ENCODE data around the gene MAGEA11. TPM values are rescaled to one million over a fixed set of nuclear protein-coding genes. Genes with fewer than 3 reads are reported as not detected.
"Not testable (repeated sequence)": the region's sequence is repeated elsewhere in the genome, so short reads cannot be mapped to it uniquely, and the experiment has no call there.

The MAGEA11 gene
- total RNA-seq, 1 donor from 2014 or later = not detected

GRCh38 chrX:149727308-149727707, 15.4 kb downstream of the MAGEA11 start:
- H3K36me3 Mint-ChIP-seq (ENCODE audit: low read depth); DNase-seq (ENCODE audit: low spot score); H3K27me3 Mint-ChIP-seq (ENCODE audit: insufficient read depth); H3K27ac Mint-ChIP-seq; H3K9me3 Mint-ChIP-seq; intact Hi-C loops (cut with micrococcal nuclease); H3K4me3 Mint-ChIP-seq; H3K4me1 Mint-ChIP-seq (ENCODE audit: low read depth): not testable (repeated sequence)

- H3K27ac Mint-ChIP-seq; intact Hi-C loops (cut with micrococcal nuclease); H3K27me3 Mint-ChIP-seq (ENCODE audit: insufficient read depth); H3K36me3 Mint-ChIP-seq (ENCODE audit: low read depth); DNase-seq (ENCODE audit: low spot score); H3K9me3 Mint-ChIP-seq; H3K4me3 Mint-ChIP-seq; H3K4me1 Mint-ChIP-seq (ENCODE audit: low read depth): not testable (repeated sequence)
Measured at GRCh38 chrX:149742269-149742668, 30.4 kb downstream of the MAGEA11 start.

GRCh38 chrX:149746390-149747007, 34.6 kb downstream of the MAGEA11 start:
- H3K36me3 Mint-ChIP-seq (ENCODE audit: low read depth); DNase-seq (ENCODE audit: low spot score); H3K4me1 Mint-ChIP-seq (ENCODE audit: low read depth); H3K27ac Mint-ChIP-seq; H3K4me3 Mint-ChIP-seq; H3K9me3 Mint-ChIP-seq; H3K27me3 Mint-ChIP-seq (ENCODE audit: insufficient read depth); intact Hi-C loops (cut with micrococcal nuclease): not testable (repeated sequence)

GRCh38 chrX:149757206-149758067, 45.6 kb downstream of the MAGEA11 start:
- intact Hi-C loops (cut with micrococcal nuclease) = no loop called here
- Mint-ChIP-seq H3K4me3 (no peak overlapping the region), H3K36me3 (ENCODE audit: low read depth) (no peaks in the 10 kb centered on the region), H3K4me1 (ENCODE audit: low read depth) (no peaks in the 10 kb centered on the region), H3K27ac (no peak overlapping the region), H3K27me3 (ENCODE audit: insufficient read depth) (peaks cover 4% of the 10 kb centered on the region), H3K9me3 (no peaks in the 10 kb centered on the region)
- DNase-seq (ENCODE audit: low spot score) = no peak

- no peak overlapping the region for H3K27ac Mint-ChIP-seq
- no peak for DNase-seq (ENCODE audit: low spot score)
- no peaks in the 10 kb centered on the region for H3K9me3 Mint-ChIP-seq
- peaks cover 4% of the 10 kb centered on the region for H3K27me3 Mint-ChIP-seq (ENCODE audit: insufficient read depth)
- no peak overlapping the region for H3K4me3 Mint-ChIP-seq
- no peaks in the 10 kb centered on the region for H3K4me1 Mint-ChIP-seq (ENCODE audit: low read depth)
- H3K36me3 Mint-ChIP-seq (ENCODE audit: low read depth) = no peaks in the 10 kb centered on the region
- intact Hi-C loops (cut with micrococcal nuclease) = no loop called here
Measured at GRCh38 chrX:149758068-149758714, 46.3 kb downstream of the MAGEA11 start.

GRCh38 chrX:149758715-149759078, 46.8 kb downstream of the MAGEA11 start:
- H3K27me3 Mint-ChIP-seq (ENCODE audit: insufficient read depth); H3K9me3 Mint-ChIP-seq; H3K4me3 Mint-ChIP-seq; DNase-seq (ENCODE audit: low spot score); H3K4me1 Mint-ChIP-seq (ENCODE audit: low read depth); intact Hi-C loops (cut with micrococcal nuclease); H3K27ac Mint-ChIP-seq; H3K36me3 Mint-ChIP-seq (ENCODE audit: low read depth): not testable (repeated sequence)

- H3K4me3 Mint-ChIP-seq = no peak overlapping the region
- no peaks in the 10 kb centered on the region for H3K9me3 Mint-ChIP-seq
- peaks cover 9% of the 10 kb centered on the region for H3K27me3 Mint-ChIP-seq (ENCODE audit: insufficient read depth)
- intact Hi-C loops (cut with micrococcal nuclease) = no loop called here
- DNase-seq (ENCODE audit: low spot score) = no peak
- no peak overlapping the region for H3K27ac Mint-ChIP-seq
- H3K4me1 Mint-ChIP-seq (ENCODE audit: low read depth) = no peaks in the 10 kb centered on the region
- H3K36me3 Mint-ChIP-seq (ENCODE audit: low read depth) = no peaks in the 10 kb centered on the region
Measured at GRCh38 chrX:149759824-149760223, 48.0 kb downstream of the MAGEA11 start.

GRCh38 chrX:149760965-149761364, 49.1 kb downstream of the MAGEA11 start:
- H3K4me1 Mint-ChIP-seq (ENCODE audit: low read depth) = no peaks in the 10 kb centered on the region
- H3K27ac Mint-ChIP-seq = no peak overlapping the region
- intact Hi-C loops (cut with micrococcal nuclease) = no loop called here
- no peak overlapping the region for H3K4me3 Mint-ChIP-seq
- DNase-seq (ENCODE audit: low spot score) = no peak
- H3K27me3 Mint-ChIP-seq (ENCODE audit: insufficient read depth) = peaks cover 9% of the 10 kb centered on the region
- no peaks in the 10 kb centered on the region for H3K36me3 Mint-ChIP-seq (ENCODE audit: low read depth)
- H3K9me3 Mint-ChIP-seq = no peaks in the 10 kb centered on the region

GRCh38 chrX:149761858-149762674, 50.2 kb downstream of the MAGEA11 start:
- H3K4me1 Mint-ChIP-seq (ENCODE audit: low read depth); H3K4me3 Mint-ChIP-seq; DNase-seq (ENCODE audit: low spot score); H3K9me3 Mint-ChIP-seq; H3K36me3 Mint-ChIP-seq (ENCODE audit: low read depth); H3K27me3 Mint-ChIP-seq (ENCODE audit: insufficient read depth); intact Hi-C loops (cut with micrococcal nuclease); H3K27ac Mint-ChIP-seq: not testable (repeated sequence)

- Mint-ChIP-seq H3K4me1 (ENCODE audit: low read depth) (no peaks in the 10 kb centered on the region), H3K4me3 (no peak overlapping the region), H3K36me3 (ENCODE audit: low read depth) (no peaks in the 10 kb centered on the region), H3K27ac (no peak overlapping the region), H3K9me3 (no peaks in the 10 kb centered on the region), H3K27me3 (ENCODE audit: insufficient read depth) (peaks cover 9% of the 10 kb centered on the region)
- DNase-seq (ENCODE audit: low spot score) = no peak
- intact Hi-C loops (cut with micrococcal nuclease) = no loop called here
Measured at GRCh38 chrX:149762696-149763614, 51.1 kb downstream of the MAGEA11 start.

Measured in activated T-helper 1 cell treated with anti-CD3 and anti-CD28 coated beads, Interleukin-12 subunit alpha, Interleukin-12 subunit beta, Interleukin-2, Interleukin-4 antibody, amounts not matched to agents 30 ng/mL and 10 ng/mL and 1 ng/mL, durations not matched to agents 14 hours and 24 hours and 36 hours (primary cell).